ENCODE results near the gene DNAH14.
A peak's percentile ranks its signal among the peaks of the same experiment; 100 is the strongest.

DNAH14 gene

GRCh38 chr1:225446595-225446960 lies 517.1 kb downstream of the DNAH14 start:
- no peaks in the 10 kb centered on the region for H3K36me3 ChIP-seq (ENCODE audit: control insufficient read depth in 1 of 2, insufficient read depth in 2 of 2, low read length in 2 of 2)
- H3K9me3 ChIP-seq (ENCODE audit: control insufficient read depth in 1 of 2, low read length in 2 of 2): no peaks in the 10 kb centered on the region
- peak overlapping the region in 1 of 2 donors; percentile 45 for H3K4me3 ChIP-seq (ENCODE audit: low read depth in 1 of 2, low read length in 2 of 2)
- H3K27ac ChIP-seq (ENCODE audit: low read length): peak overlapping the region; percentile 88
- H3K27me3 ChIP-seq (ENCODE audit: low read depth, low read length): no peaks in the 10 kb centered on the region
- H3K4me1 ChIP-seq (ENCODE audit: control insufficient read depth in 1 of 2, insufficient read depth in 2 of 2, low read length in 2 of 2): peaks cover 19 to 56% of the 10 kb centered on the region in 2 donors

GRCh38 chr1:225446981-225447615 lies 517.6 kb downstream of the DNAH14 start:
- Histone ChIP-seq H3K4me1 (ENCODE audit: control insufficient read depth in 1 of 2, insufficient read depth in 2 of 2, low read length in 2 of 2) (peaks cover 19 to 58% of the 10 kb centered on the region in 2 donors), H3K4me3 (ENCODE audit: low read depth in 1 of 2, low read length in 2 of 2) (peak overlapping the region in 1 of 2 donors; percentile 45), H3K36me3 (ENCODE audit: control insufficient read depth in 1 of 2, insufficient read depth in 2 of 2, low read length in 2 of 2) (no peaks in the 10 kb centered on the region)

GRCh38 chr1:225447650-225448089 lies 518.2 kb downstream of the DNAH14 start:
- Histone ChIP-seq H3K9me3 (ENCODE audit: control insufficient read depth in 1 of 2, low read length in 2 of 2) (no peaks in the 10 kb centered on the region), H3K27me3 (ENCODE audit: low read depth, low read length) (no peaks in the 10 kb centered on the region), H3K4me3 (ENCODE audit: low read depth in 1 of 2, low read length in 2 of 2) (peak overlapping the region; percentile 7 to 45), H3K27ac (ENCODE audit: low read length) (peak overlapping the region; percentile 88), H3K4me1 (ENCODE audit: control insufficient read depth in 1 of 2, insufficient read depth in 2 of 2, low read length in 2 of 2) (peaks cover 19 to 55% of the 10 kb centered on the region in 2 donors), H3K36me3 (ENCODE audit: control insufficient read depth in 1 of 2, insufficient read depth in 2 of 2, low read length in 2 of 2) (no peaks in the 10 kb centered on the region)

More at GRCh38 chr1:225446981-225447615, 517.6 kb downstream of the DNAH14 start:
- Histone ChIP-seq H3K27me3 (ENCODE audit: low read depth, low read length) (no peaks in the 10 kb centered on the region), H3K27ac (ENCODE audit: low read length) (peak overlapping the region; percentile 88), H3K9me3 (ENCODE audit: control insufficient read depth in 1 of 2, low read length in 2 of 2) (no peaks in the 10 kb centered on the region)

GRCh38 chr1:225448146-225448805 lies 518.8 kb downstream of the DNAH14 start:
- Histone ChIP-seq H3K4me3 (ENCODE audit: low read depth in 1 of 2, low read length in 2 of 2) (peak overlapping the region; percentile 7 to 45), H3K27ac (ENCODE audit: low read length) (peak overlapping the region; percentile 88), H3K27me3 (ENCODE audit: low read depth, low read length) (no peaks in the 10 kb centered on the region), H3K9me3 (ENCODE audit: control insufficient read depth in 1 of 2, low read length in 2 of 2) (no peaks in the 10 kb centered on the region), H3K4me1 (ENCODE audit: control insufficient read depth in 1 of 2, insufficient read depth in 2 of 2, low read length in 2 of 2) (peaks cover 19 to 52% of the 10 kb centered on the region in 2 donors), H3K36me3 (ENCODE audit: control insufficient read depth in 1 of 2, insufficient read depth in 2 of 2, low read length in 2 of 2) (no peaks in the 10 kb centered on the region)

Measured in muscle layer of duodenum (tissue), 2 donors.